Measurements from ENCODE around the gene PTPRT. TPM values are rescaled to one million over a fixed set of nuclear protein-coding genes. Genes with fewer than 3 reads are reported as not detected.
A peak's percentile ranks its signal among the peaks of the same experiment; 100 is the strongest.

Gene PTPRT
- total RNA-seq, 1 experiment from 2014 or later: 0.93 TPM

GRCh38 chr20:42118409-42119125 lies 1071.1 kb downstream of the PTPRT start:
- Histone ChIP-seq H3K9me3 (replicated peaks) (no peaks in the 10 kb centered on the region), H3K36me3 (no peaks in the 10 kb centered on the region), H3K4me1 (no peaks in the 10 kb centered on the region), H3K27ac (no peak overlapping the region), H3K4me3 (no peak overlapping the region), H3K27me3 (peaks cover 14% of the 10 kb centered on the region)
- no peak for DNase-seq

GRCh38 chr20:42118001-42118400 lies 1071.7 kb downstream of the PTPRT start:
- no peak overlapping the region for H3K27ac ChIP-seq
- no peak overlapping the region for H3K4me3 ChIP-seq
- peaks cover 4% of the 10 kb centered on the region; the same call in 1 of the 2 replicates for H3K4me1 ChIP-seq
- no peaks in the 10 kb centered on the region for H3K9me3 ChIP-seq (replicated peaks)
- H3K27me3 ChIP-seq: peaks cover 14% of the 10 kb centered on the region
- H3K36me3 ChIP-seq: no peaks in the 10 kb centered on the region
- DNase-seq: no peak

- H3K4me3 ChIP-seq: no peak overlapping the region
- no peaks in the 10 kb centered on the region for H3K9me3 ChIP-seq (replicated peaks)
- H3K4me1 ChIP-seq: peaks cover 6% of the 10 kb centered on the region; the same call in 1 of the 2 replicates
- no peaks in the 10 kb centered on the region; the same call in 1 of the 2 replicates for H3K27me3 ChIP-seq
- no peaks in the 10 kb centered on the region for H3K36me3 ChIP-seq
- no peak for DNase-seq
- H3K27ac ChIP-seq: no peak overlapping the region
Measured at GRCh38 chr20:42113236-42113635, 1076.5 kb downstream of the PTPRT start.

- no peaks in the 10 kb centered on the region for H3K9me3 ChIP-seq (replicated peaks)
Measured at GRCh38 chr20:42112161-42112560, 1077.5 kb downstream of the PTPRT start.

GRCh38 chr20:42111349-42111748 lies 1078.4 kb downstream of the PTPRT start:
- no peak overlapping the region for H3K27ac ChIP-seq
- H3K4me3 ChIP-seq: no peak overlapping the region
- no peaks in the 10 kb centered on the region for H3K36me3 ChIP-seq
- DNase-seq: no peak
- no peaks in the 10 kb centered on the region for H3K9me3 ChIP-seq (replicated peaks)
- H3K4me1 ChIP-seq: peaks cover 6% of the 10 kb centered on the region; the same call in 1 of the 2 replicates
- H3K27me3 ChIP-seq: no peaks in the 10 kb centered on the region; the same call in 1 of the 2 replicates

More at GRCh38 chr20:42112161-42112560, 1077.5 kb downstream of the PTPRT start:
- no peak overlapping the region for H3K27ac ChIP-seq
- no peaks in the 10 kb centered on the region; the same call in 1 of the 2 replicates for H3K27me3 ChIP-seq
- H3K36me3 ChIP-seq: no peaks in the 10 kb centered on the region
- DNase-seq: no peak
- H3K4me1 ChIP-seq: peaks cover 6% of the 10 kb centered on the region; the same call in 1 of the 2 replicates
- H3K4me3 ChIP-seq: no peak overlapping the region

GRCh38 chr20:42110301-42110700 lies 1079.4 kb downstream of the PTPRT start:
- no peaks in the 10 kb centered on the region for H3K36me3 ChIP-seq
- no peaks in the 10 kb centered on the region; the same call in 1 of the 2 replicates for H3K27me3 ChIP-seq
- peaks cover 6% of the 10 kb centered on the region; the same call in 1 of the 2 replicates for H3K4me1 ChIP-seq
- H3K9me3 ChIP-seq (replicated peaks): no peaks in the 10 kb centered on the region
- H3K4me3 ChIP-seq: no peak overlapping the region
- no peak overlapping the region for H3K27ac ChIP-seq
- peak; percentile 33 to 45 for DNase-seq

- no peaks in the 10 kb centered on the region for H3K4me1 ChIP-seq
- peaks cover 18% of the 10 kb centered on the region for H3K27me3 ChIP-seq
- no peak for DNase-seq
- H3K27ac ChIP-seq: no peak overlapping the region
- H3K9me3 ChIP-seq (replicated peaks): no peaks in the 10 kb centered on the region
- no peaks in the 10 kb centered on the region for H3K36me3 ChIP-seq
- H3K4me3 ChIP-seq: no peak overlapping the region
Measured at GRCh38 chr20:42102000-42102399, 1087.7 kb downstream of the PTPRT start.

- Histone ChIP-seq H3K36me3 (no peaks in the 10 kb centered on the region), H3K27ac (no peak overlapping the region), H3K4me1 (no peaks in the 10 kb centered on the region), H3K9me3 (replicated peaks) (no peaks in the 10 kb centered on the region), H3K4me3 (no peak overlapping the region), H3K27me3 (peaks cover 18% of the 10 kb centered on the region)
- DNase-seq: no peak
Measured at GRCh38 chr20:42100137-42100704, 1089.5 kb downstream of the PTPRT start.

- H3K36me3 ChIP-seq: no peaks in the 10 kb centered on the region
- no peak overlapping the region for H3K4me3 ChIP-seq
- H3K9me3 ChIP-seq (replicated peaks): no peaks in the 10 kb centered on the region
- H3K27ac ChIP-seq: no peak overlapping the region
- H3K4me1 ChIP-seq: no peaks in the 10 kb centered on the region
- peaks cover 18% of the 10 kb centered on the region for H3K27me3 ChIP-seq
- no peak for DNase-seq
Measured at GRCh38 chr20:42099101-42099500, 1090.6 kb downstream of the PTPRT start.

GRCh38 chr20:42098418-42098817 lies 1091.3 kb downstream of the PTPRT start:
- Histone ChIP-seq H3K36me3 (no peaks in the 10 kb centered on the region), H3K9me3 (replicated peaks) (no peaks in the 10 kb centered on the region), H3K4me3 (no peak overlapping the region), H3K27me3 (peaks cover 18% of the 10 kb centered on the region), H3K27ac (no peak overlapping the region), H3K4me1 (no peaks in the 10 kb centered on the region)
- no peak for DNase-seq

GRCh38 chr20:42097741-42098140 lies 1092.0 kb downstream of the PTPRT start:
- Histone ChIP-seq H3K4me3 (no peak overlapping the region), H3K9me3 (replicated peaks) (no peaks in the 10 kb centered on the region), H3K27ac (no peak overlapping the region), H3K27me3 (peaks cover 18% of the 10 kb centered on the region), H3K36me3 (no peaks in the 10 kb centered on the region), H3K4me1 (no peaks in the 10 kb centered on the region)
- DNase-seq: no peak

- no peaks in the 10 kb centered on the region for H3K4me1 ChIP-seq
- no peak for DNase-seq
- H3K27ac ChIP-seq: no peak overlapping the region
- no peak overlapping the region for H3K4me3 ChIP-seq
- H3K36me3 ChIP-seq: no peaks in the 10 kb centered on the region
- H3K27me3 ChIP-seq: peaks cover 5% of the 10 kb centered on the region
- H3K9me3 ChIP-seq (replicated peaks): no peaks in the 10 kb centered on the region
Measured at GRCh38 chr20:42095221-42095620, 1094.5 kb downstream of the PTPRT start.

GRCh38 chr20:42093542-42094440 lies 1095.9 kb downstream of the PTPRT start:
- Histone ChIP-seq H3K27me3 (no peaks in the 10 kb centered on the region), H3K4me3 (no peak overlapping the region), H3K36me3 (no peaks in the 10 kb centered on the region), H3K27ac (no peak overlapping the region), H3K4me1 (no peaks in the 10 kb centered on the region), H3K9me3 (replicated peaks) (no peaks in the 10 kb centered on the region)
- peak in 1 of 2 experiments; percentile 46 for DNase-seq

- Histone ChIP-seq H3K4me1 (no peaks in the 10 kb centered on the region), H3K27ac (no peak overlapping the region), H3K27me3 (no peaks in the 10 kb centered on the region), H3K36me3 (no peaks in the 10 kb centered on the region), H3K9me3 (replicated peaks) (no peaks in the 10 kb centered on the region), H3K4me3 (no peak overlapping the region)
- DNase-seq: no peak
Measured at GRCh38 chr20:42093041-42093440, 1096.7 kb downstream of the PTPRT start.

- H3K9me3 ChIP-seq (replicated peaks): no peaks in the 10 kb centered on the region
- peaks cover 20% of the 10 kb centered on the region for H3K4me1 ChIP-seq
- H3K27ac ChIP-seq: no peak overlapping the region
- DNase-seq: no peak
- no peaks in the 10 kb centered on the region for H3K36me3 ChIP-seq
- H3K4me3 ChIP-seq: no peak overlapping the region
- H3K27me3 ChIP-seq: no peaks in the 10 kb centered on the region
Measured at GRCh38 chr20:42085366-42085765, 1104.3 kb downstream of the PTPRT start.

Data from SJCRH30 (cell line).